GM12874 (cell line): ENCODE results near the gene IREB2.

Source experiments
- TF ChIP-seq, protein P1 (sequence below): IDR thresholded peaks from 2 replicates; pipeline ENCODE4 v1.5.1; 2011; ENCODE audit warnings: low read depth, mild to moderate bottlenecking, control low read depth, low read length, moderate library complexity; ENCODE audit not compliant: insufficient read depth

Gene IREB2

DNA sequence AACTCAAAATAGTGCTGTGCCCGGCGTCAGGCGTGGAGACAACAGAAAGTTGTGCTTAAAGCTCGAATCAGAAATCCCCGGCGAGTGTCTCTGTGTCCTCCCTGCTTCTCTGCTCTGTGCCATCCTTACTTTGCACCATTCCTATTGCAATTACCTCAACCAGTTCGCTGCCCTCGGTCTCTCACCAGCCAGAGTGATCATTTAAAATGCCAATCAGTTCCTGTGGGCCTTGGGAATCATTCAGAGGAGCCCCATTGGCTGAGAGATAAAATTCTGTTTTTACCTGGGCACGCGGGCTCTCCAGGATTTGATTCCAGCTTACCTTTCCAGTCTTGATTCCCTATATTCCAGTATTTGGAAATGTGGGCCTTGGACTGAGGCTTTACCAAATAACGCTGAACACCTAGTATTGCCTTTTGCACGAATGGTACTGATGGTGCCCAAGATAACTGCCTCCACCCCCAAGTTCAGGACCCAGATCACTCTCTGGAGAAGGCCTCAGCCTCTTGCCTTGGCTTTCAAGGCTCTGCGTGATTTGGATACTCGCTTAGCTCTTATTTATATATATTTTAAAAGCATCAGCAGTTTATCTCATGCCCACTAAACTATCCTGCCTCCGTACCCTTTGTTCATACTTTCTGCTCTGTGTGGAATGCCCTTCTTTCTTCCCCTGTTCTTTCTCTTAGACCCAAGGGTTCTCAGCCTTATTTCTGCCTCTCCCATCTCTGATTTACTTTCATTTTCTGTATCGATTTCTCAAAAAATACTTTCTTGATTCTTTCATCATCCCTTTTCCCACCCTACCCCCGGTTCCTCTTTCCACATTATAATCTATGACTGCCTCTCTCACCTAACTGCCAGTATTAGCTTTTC lies 103.1 kb downstream of the IREB2 start:
- TF ChIP-seq, protein P1, sequence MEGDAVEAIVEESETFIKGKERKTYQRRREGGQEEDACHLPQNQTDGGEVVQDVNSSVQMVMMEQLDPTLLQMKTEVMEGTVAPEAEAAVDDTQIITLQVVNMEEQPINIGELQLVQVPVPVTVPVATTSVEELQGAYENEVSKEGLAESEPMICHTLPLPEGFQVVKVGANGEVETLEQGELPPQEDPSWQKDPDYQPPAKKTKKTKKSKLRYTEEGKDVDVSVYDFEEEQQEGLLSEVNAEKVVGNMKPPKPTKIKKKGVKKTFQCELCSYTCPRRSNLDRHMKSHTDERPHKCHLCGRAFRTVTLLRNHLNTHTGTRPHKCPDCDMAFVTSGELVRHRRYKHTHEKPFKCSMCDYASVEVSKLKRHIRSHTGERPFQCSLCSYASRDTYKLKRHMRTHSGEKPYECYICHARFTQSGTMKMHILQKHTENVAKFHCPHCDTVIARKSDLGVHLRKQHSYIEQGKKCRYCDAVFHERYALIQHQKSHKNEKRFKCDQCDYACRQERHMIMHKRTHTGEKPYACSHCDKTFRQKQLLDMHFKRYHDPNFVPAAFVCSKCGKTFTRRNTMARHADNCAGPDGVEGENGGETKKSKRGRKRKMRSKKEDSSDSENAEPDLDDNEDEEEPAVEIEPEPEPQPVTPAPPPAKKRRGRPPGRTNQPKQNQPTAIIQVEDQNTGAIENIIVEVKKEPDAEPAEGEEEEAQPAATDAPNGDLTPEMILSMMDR: no peak

DNA sequence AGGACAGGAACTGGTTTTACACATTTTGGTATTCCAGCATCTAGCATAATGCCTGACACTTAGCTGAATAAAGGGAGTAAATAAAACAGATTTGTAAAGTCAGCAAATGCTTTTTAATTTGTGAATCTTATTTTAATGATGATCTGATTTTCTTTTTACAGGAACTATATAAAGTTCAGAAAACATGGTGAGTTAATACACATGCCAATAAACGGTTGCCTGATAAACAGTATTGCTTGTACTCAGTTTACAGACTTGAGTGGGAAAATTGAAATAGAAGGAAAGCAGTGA lies 103.7 kb downstream of the IREB2 start:
- TF ChIP-seq, protein P1: no peak

DNA sequence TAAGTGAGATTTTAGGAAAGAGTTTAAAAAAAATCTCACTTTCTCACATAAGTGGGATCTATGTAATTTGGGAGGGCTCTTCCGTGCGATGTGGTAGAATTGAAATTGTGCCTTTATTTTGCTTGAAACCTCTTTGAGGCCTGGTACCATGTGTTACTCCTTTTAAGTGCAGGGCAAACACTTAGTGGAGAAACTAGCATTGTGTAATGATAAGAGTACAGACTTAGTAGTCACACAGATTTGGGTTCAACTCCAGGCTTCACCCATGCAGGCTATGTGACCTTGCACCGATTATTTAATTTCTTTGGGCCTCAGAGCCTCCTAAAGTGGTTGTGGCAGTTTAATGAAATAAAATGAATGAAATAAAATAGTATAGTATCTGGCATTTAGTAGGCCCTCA lies 104.6 kb downstream of the IREB2 start:
- TF ChIP-seq, protein P1: no peak

DNA sequence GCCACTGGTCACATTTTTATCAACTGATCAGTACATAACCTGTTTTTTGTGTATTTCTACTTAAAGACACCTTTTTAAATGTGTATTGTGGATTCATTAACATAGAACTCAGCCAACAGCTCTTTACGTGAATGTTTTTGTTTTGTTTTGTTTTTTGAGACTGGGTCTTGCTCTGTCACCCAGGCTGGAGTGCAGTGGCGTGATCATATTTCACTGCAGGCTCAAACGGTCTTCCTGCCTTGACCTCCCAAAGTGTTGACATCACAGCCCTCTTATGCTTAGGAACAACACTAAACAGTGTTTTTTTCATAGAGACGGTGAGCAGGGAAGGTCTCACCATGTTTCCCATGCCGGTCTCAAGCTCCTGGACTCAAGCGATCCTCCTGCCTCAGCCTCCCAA lies 112.2 kb downstream of the IREB2 start:
- TF ChIP-seq, protein P1: no peak

DNA sequence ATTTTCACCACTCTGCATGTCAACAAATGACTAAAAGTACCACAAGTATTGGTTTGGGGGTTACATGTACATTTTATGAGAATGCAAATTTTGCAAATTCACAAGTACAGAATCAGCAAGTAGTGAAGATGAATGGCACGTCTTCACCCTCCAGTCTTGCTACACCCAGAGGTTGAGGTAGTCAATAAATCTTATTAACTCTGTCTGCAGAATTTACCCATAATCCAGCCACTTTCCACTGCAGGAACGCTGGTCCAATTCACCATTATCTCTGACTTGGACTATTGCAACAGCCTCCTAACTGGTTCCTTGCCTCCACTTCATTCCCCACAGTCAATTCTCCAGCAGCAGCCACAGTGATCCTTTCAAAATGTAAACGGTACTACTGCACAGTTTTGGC lies 112.8 kb downstream of the IREB2 start:
- TF ChIP-seq, protein P1: no peak
